GM21360 (cell line): ENCODE data around the gene ZFYVE28.

Experiments
- ATAC-seq: cut with Tn5 transposase; IDR thresholded peaks from one replicate; pipeline ENCODE4 v1.9.1; 2021; ENCODE audit warnings: mild to moderate bottlenecking, moderate library complexity; ENCODE audit not compliant: unreplicated experiment

The ZFYVE28 gene

GRCh38 chr4:2354760-2355159 is 63.7 kb downstream of the ZFYVE28 start:
- ATAC-seq, result no peak

GRCh38 chr4:2354118-2354517 is 64.3 kb downstream of the ZFYVE28 start:
- no peak for ATAC-seq

- no peak for ATAC-seq
Observed at GRCh38 chr4:2353222-2354107, 65.0 kb downstream of the ZFYVE28 start.

- ATAC-seq, result no peak
Observed at GRCh38 chr4:2352729-2353221, 65.7 kb downstream of the ZFYVE28 start.

- no peak for ATAC-seq
Observed at GRCh38 chr4:2352171-2352570, 66.3 kb downstream of the ZFYVE28 start.

GRCh38 chr4:2350982-2351381 is 67.5 kb downstream of the ZFYVE28 start:
- ATAC-seq, result no peak

GRCh38 chr4:2348786-2349185 is 69.7 kb downstream of the ZFYVE28 start:
- ATAC-seq, result no peak

- ATAC-seq, result no peak
Observed at GRCh38 chr4:2347190-2347589, 71.3 kb downstream of the ZFYVE28 start.

GRCh38 chr4:2343476-2343875 is 75.0 kb downstream of the ZFYVE28 start:
- no peak for ATAC-seq

GRCh38 chr4:2341911-2342652 is 76.4 kb downstream of the ZFYVE28 start:
- ATAC-seq, result no peak

- no peak for ATAC-seq
Observed at GRCh38 chr4:2341261-2341841, 77.1 kb downstream of the ZFYVE28 start.

- ATAC-seq, result no peak
Observed at GRCh38 chr4:2340272-2341061, 78.0 kb downstream of the ZFYVE28 start.

GRCh38 chr4:2339458-2340271 is 78.8 kb downstream of the ZFYVE28 start:
- no peak for ATAC-seq

- no peak for ATAC-seq
Observed at GRCh38 chr4:2338754-2339457, 79.5 kb downstream of the ZFYVE28 start.

GRCh38 chr4:2337896-2338295 is 80.5 kb downstream of the ZFYVE28 start:
- ATAC-seq, result no peak

GRCh38 chr4:2337131-2337723 is 81.2 kb downstream of the ZFYVE28 start:
- ATAC-seq, result no peak

GRCh38 chr4:2336659-2337058 is 81.8 kb downstream of the ZFYVE28 start:
- no peak for ATAC-seq

GRCh38 chr4:2335729-2336101 is 82.7 kb downstream of the ZFYVE28 start:
- ATAC-seq, result no peak
